ENCODE results near the gene PTPRM. TPM values are rescaled to one million over a fixed set of nuclear protein-coding genes. Genes with fewer than 3 reads are reported as not detected.

Gene PTPRM
- total RNA-seq, 1 donor from 2014 or later, result 256 TPM

- DNase-seq (ENCODE audit: extremely low read depth, low read depth, low spot score), result peak; percentile 80
These were observed 354.9 kb downstream of the PTPRM start for GRCh38 chr18:7921938-7922587.

GRCh38 chr18:7923105-7923504 lies 356.0 kb downstream of the PTPRM start:
- DNase-seq (ENCODE audit: extremely low read depth, low read depth, low spot score), result no peak

- no peak for DNase-seq (ENCODE audit: extremely low read depth, low read depth, low spot score)
These were observed 357.5 kb downstream of the PTPRM start for GRCh38 chr18:7924616-7925015.

GRCh38 chr18:7926526-7926925 lies 359.4 kb downstream of the PTPRM start:
- DNase-seq (ENCODE audit: extremely low read depth, low read depth, low spot score), result no peak

- DNase-seq (ENCODE audit: extremely low read depth, low read depth, low spot score), result no peak
These were observed 360.0 kb downstream of the PTPRM start for GRCh38 chr18:7927119-7927518.

- no peak for DNase-seq (ENCODE audit: extremely low read depth, low read depth, low spot score)
These were observed 364.6 kb downstream of the PTPRM start for GRCh38 chr18:7931763-7932162.

- DNase-seq (ENCODE audit: extremely low read depth, low read depth, low spot score), result no peak
These were observed 370.2 kb downstream of the PTPRM start for GRCh38 chr18:7937268-7937667.

- no peak for DNase-seq (ENCODE audit: extremely low read depth, low read depth, low spot score)
These were observed 372.4 kb downstream of the PTPRM start for GRCh38 chr18:7939521-7939920.

GRCh38 chr18:7940379-7940778 lies 373.3 kb downstream of the PTPRM start:
- DNase-seq (ENCODE audit: extremely low read depth, low read depth, low spot score), result no peak

GRCh38 chr18:7940971-7941370 lies 373.9 kb downstream of the PTPRM start:
- DNase-seq (ENCODE audit: extremely low read depth, low read depth, low spot score), result no peak

- DNase-seq (ENCODE audit: extremely low read depth, low read depth, low spot score), result no peak
These were observed 374.4 kb downstream of the PTPRM start for GRCh38 chr18:7941533-7941932.

GRCh38 chr18:7945882-7946281 lies 378.8 kb downstream of the PTPRM start:
- DNase-seq (ENCODE audit: extremely low read depth, low read depth, low spot score), result no peak

- no peak for DNase-seq (ENCODE audit: extremely low read depth, low read depth, low spot score)
These were observed 379.7 kb downstream of the PTPRM start for GRCh38 chr18:7946734-7947377.

GRCh38 chr18:7950380-7951136 lies 383.4 kb downstream of the PTPRM start:
- no peak for DNase-seq (ENCODE audit: extremely low read depth, low read depth, low spot score)

GRCh38 chr18:7953095-7953958 lies 386.2 kb downstream of the PTPRM start:
- DNase-seq (ENCODE audit: extremely low read depth, low read depth, low spot score), result no peak

GRCh38 chr18:7954238-7954637 lies 387.1 kb downstream of the PTPRM start:
- DNase-seq (ENCODE audit: extremely low read depth, low read depth, low spot score), result no peak

GRCh38 chr18:7955175-7955574 lies 388.1 kb downstream of the PTPRM start:
- DNase-seq (ENCODE audit: extremely low read depth, low read depth, low spot score), result no peak

- DNase-seq (ENCODE audit: extremely low read depth, low read depth, low spot score), result no peak
These were observed 390.2 kb downstream of the PTPRM start for GRCh38 chr18:7957297-7957696.

GRCh38 chr18:7958081-7958896 lies 391.2 kb downstream of the PTPRM start:
- no peak for DNase-seq (ENCODE audit: extremely low read depth, low read depth, low spot score)

- no peak for DNase-seq (ENCODE audit: extremely low read depth, low read depth, low spot score)
These were observed 391.7 kb downstream of the PTPRM start for GRCh38 chr18:7958897-7959146.

Measured in glomerular endothelial cell (primary cell).